ENCODE data around the gene TBC1D14.

TBC1D14 gene

DNA sequence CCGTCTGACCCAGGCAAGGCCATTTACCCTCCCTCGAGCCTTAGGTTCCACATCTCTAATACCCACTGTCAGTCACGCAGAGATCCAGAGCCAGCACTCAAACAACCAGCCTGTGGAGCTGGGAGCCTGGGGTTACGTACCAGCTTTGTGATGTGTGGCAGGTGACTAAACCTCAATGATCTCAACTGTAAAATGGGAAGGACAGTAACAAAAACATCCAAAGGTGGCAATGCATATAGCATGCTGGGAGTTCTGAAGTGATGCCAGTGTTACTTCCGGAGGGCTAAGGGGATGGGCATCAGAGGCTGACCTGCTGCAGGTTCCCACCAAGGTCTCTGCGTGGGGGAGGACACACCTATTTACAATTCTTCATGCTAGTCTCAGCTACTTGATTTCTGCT lies 152.2 kb downstream of the TBC1D14 start:
- TF ChIP-seq, protein P1, sequence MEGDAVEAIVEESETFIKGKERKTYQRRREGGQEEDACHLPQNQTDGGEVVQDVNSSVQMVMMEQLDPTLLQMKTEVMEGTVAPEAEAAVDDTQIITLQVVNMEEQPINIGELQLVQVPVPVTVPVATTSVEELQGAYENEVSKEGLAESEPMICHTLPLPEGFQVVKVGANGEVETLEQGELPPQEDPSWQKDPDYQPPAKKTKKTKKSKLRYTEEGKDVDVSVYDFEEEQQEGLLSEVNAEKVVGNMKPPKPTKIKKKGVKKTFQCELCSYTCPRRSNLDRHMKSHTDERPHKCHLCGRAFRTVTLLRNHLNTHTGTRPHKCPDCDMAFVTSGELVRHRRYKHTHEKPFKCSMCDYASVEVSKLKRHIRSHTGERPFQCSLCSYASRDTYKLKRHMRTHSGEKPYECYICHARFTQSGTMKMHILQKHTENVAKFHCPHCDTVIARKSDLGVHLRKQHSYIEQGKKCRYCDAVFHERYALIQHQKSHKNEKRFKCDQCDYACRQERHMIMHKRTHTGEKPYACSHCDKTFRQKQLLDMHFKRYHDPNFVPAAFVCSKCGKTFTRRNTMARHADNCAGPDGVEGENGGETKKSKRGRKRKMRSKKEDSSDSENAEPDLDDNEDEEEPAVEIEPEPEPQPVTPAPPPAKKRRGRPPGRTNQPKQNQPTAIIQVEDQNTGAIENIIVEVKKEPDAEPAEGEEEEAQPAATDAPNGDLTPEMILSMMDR (IDR thresholded peaks at IDR 0.05; ENCODE audit: extremely low read depth, insufficient read depth, missing control alignments) = no peak
- in situ Hi-C loops (cut with MboI; ENCODE audit: low pct_unique_long_range_greater_than_20kb, low sequenced_read_pairs, unreplicated experiment) = no loop called here
- no peak for DNase-seq (ENCODE audit: low spot score)

DNA sequence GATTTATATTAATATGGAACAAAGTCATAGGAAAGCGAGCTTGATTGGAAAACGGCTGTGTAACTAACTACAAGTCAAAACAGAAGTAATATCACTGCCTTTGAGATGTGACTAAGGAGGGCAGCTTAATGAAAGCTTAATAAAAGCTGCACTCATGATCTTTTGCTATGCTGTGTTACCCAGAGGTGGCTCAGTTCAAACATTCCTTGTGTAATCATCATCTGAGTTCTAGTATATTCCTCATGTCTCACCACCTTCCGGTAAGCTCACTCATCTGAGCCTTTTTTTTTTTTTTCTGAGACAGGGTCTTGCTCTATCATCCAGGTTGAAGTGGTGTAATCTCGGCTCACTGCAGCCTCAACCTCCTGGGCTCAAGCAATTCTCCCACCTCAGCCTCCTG lies 153.2 kb downstream of the TBC1D14 start:
- in situ Hi-C loops (cut with MboI; ENCODE audit: low pct_unique_long_range_greater_than_20kb, low sequenced_read_pairs, unreplicated experiment) = no loop called here
- no peak for DNase-seq (ENCODE audit: low spot score)
- TF ChIP-seq, protein P1 (IDR thresholded peaks at IDR 0.05; ENCODE audit: extremely low read depth, insufficient read depth, missing control alignments) = no peak

DNA sequence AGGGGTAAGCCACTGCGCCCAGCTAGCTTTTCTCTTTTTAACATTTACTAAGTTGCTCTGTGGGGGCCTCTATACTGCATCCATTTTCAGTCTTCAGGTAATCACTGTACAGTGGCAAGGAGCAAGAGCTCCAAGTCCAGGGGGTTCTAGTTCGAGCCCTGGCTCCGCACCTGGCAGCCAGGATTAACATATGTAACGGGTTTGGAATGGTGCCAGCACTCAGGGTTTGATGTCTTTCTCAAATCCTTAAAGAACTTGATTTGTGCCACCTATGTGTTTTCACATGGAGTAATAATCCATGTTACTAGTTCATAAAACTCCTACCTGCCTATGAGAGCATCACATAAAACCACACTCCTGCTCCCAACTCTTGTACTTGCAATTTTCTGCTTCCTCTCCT lies 153.7 kb downstream of the TBC1D14 start:
- in situ Hi-C loops (cut with MboI; ENCODE audit: low pct_unique_long_range_greater_than_20kb, low sequenced_read_pairs, unreplicated experiment) = no loop called here
- TF ChIP-seq, protein P1 (IDR thresholded peaks at IDR 0.05; ENCODE audit: extremely low read depth, insufficient read depth, missing control alignments) = no peak
- no peak for DNase-seq (ENCODE audit: low spot score)

DNA sequence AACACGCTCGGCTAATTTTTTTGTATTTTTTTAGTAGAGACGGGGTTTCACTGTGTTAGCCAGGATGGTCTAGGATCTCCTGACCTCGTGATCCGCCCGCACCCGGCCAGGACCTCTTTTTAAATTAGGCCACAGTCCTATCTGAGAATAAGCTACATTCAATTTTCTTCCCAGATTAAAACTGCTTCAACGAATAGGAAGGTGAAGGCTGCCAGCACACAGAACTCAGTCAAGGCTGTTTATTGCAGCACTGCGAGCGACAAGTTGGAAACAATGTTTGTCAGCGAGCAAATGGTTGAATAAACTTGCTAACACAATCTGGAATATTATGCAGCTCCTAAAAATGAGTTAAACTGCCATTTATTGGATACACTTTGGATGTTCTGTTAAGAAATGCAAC lies 156.4 kb downstream of the TBC1D14 start:
- no peak for DNase-seq (ENCODE audit: low spot score)
- in situ Hi-C loops (cut with MboI; ENCODE audit: low pct_unique_long_range_greater_than_20kb, low sequenced_read_pairs, unreplicated experiment) = no loop called here
- TF ChIP-seq, protein P1 (IDR thresholded peaks at IDR 0.05; ENCODE audit: extremely low read depth, insufficient read depth, missing control alignments) = no peak

DNA sequence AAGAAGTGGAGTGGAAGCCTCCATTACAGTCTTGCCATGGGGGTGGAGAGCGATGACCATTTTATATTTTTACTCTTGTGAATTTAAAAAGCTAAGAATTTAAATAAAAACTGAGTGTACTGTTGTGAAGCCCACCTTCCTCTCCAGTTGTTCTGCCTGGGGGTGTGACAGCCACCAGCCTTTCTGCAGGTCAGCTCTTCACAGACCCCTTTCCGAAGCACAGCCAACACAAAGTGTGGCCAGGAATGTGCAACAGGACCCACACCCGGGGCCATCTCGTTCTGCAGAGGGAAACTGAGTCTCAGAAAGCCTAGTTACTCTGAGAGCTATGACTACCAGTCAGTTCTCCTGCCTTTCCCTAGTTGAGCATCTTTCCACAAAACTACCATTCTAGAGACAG lies 156.9 kb downstream of the TBC1D14 start:
- in situ Hi-C loops (cut with MboI; ENCODE audit: low pct_unique_long_range_greater_than_20kb, low sequenced_read_pairs, unreplicated experiment) = no loop called here
- TF ChIP-seq, protein P1 (IDR thresholded peaks at IDR 0.05; ENCODE audit: extremely low read depth, insufficient read depth, missing control alignments) = no peak
- DNase-seq (ENCODE audit: low spot score) = no peak

DNA sequence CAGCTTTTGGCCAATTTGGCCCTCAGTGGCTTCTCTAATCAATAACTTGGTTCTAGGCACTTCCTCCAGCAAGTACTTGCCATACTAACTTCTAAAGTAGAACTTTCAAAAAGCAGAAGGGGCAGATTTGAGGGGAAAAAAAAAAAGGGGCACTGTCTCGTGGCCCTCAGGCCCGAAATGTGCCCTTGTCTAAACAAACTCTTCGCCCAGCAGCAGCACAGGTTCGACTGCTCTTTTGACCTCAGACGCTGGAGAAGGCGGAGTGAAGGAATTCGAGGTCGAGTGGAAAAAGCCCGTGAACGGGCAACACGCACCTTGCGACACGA lies 157.5 kb downstream of the TBC1D14 start:
- TF ChIP-seq, protein P1 (IDR thresholded peaks at IDR 0.05; ENCODE audit: extremely low read depth, insufficient read depth, missing control alignments) = no peak

More for the DNA sequence above, 157.5 kb downstream of the TBC1D14 start:
- in situ Hi-C loops (cut with MboI; ENCODE audit: low pct_unique_long_range_greater_than_20kb, low sequenced_read_pairs, unreplicated experiment) = no loop called here
- no peak for DNase-seq (ENCODE audit: low spot score)
